Measurements from ENCODE around the gene MAPK10.

Gene MAPK10

DNA sequence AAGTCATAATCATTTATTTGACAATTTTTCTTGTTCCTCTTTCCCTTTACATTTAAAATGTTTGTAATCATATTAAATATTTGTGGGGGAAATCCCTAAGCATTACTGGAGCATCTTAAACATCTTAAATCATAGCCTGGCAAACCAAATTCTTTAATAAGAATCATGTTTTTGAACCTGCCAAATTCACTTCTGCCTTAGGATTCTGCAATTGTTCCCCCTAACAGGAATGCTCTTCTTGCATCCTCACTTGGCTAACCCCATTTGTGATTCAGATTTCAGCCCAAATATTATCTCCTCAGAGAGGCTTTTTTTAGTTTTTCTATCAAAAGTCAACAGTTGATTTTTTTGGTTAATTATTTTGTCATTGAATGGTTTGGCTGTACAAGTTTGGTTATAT, 241.1 kb downstream of the MAPK10 start:
- H2AFZ ChIP-seq = no peak overlapping the region
- H3K4me2 ChIP-seq (ENCODE audit: low read length) = no peak overlapping the region
- H3K9me3 ChIP-seq (ENCODE audit: control insufficient read depth, low read length) = no peaks in the 10 kb centered on the region
- H3K4me1 ChIP-seq = no peaks in the 10 kb centered on the region
- H3K4me3 ChIP-seq (ENCODE audit: low read depth, low read length) = no peak overlapping the region
- H3K27me3 ChIP-seq (ENCODE audit: control insufficient read depth, insufficient read depth, low read length) = no peaks in the 10 kb centered on the region
- H3K79me2 ChIP-seq = no peaks in the 10 kb centered on the region
- TF ChIP-seq CTCF (IDR thresholded peaks at IDR 0.05) = no peak
- no peaks in the 10 kb centered on the region for H3K36me3 ChIP-seq (ENCODE audit: control insufficient read depth, insufficient read depth, low read length)
- H3K9ac ChIP-seq = no peak overlapping the region
- no peak overlapping the region for H3K27ac ChIP-seq

DNA sequence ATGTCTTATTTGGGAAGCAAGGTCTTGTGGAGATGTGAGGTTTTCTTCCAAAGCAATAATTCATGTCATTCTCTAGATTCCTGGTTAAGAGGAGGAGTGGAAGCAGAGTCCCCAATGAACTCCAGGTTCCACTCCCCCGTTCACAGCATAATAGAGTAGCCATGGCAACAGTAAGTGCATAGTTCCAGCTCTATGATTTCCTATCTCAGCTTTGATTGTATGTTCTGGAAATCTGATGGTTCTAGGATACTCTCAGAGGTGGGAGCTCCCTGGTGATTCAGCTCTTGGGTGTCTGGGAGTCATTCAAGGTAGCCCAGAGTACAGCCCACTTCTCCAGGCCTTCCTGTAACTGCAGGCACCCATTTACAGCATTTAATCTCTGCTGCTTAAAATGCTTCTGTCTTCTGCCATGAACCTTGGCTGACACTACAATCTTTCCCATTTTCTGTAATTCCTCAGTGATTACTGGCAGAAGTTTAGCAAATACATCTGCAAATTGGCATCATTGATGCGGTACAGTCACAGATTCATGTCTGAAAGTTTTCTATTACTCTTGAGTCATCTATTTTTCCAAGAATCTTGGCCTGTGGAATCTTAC, 242.0 kb downstream of the MAPK10 start:
- Histone ChIP-seq H3K9me3 (ENCODE audit: control insufficient read depth, low read length) (no peaks in the 10 kb centered on the region), H3K4me2 (ENCODE audit: low read length) (no peak overlapping the region), H3K36me3 (ENCODE audit: control insufficient read depth, insufficient read depth, low read length) (no peaks in the 10 kb centered on the region), H3K27me3 (ENCODE audit: control insufficient read depth, insufficient read depth, low read length) (no peaks in the 10 kb centered on the region), H3K79me2 (no peaks in the 10 kb centered on the region), H3K9ac (no peak overlapping the region), H3K4me1 (no peaks in the 10 kb centered on the region), H3K27ac (no peak overlapping the region), H2AFZ (no peak overlapping the region), H3K4me3 (ENCODE audit: low read depth, low read length) (no peak overlapping the region)
- TF ChIP-seq CTCF (IDR thresholded peaks at IDR 0.05) = no peak

DNA sequence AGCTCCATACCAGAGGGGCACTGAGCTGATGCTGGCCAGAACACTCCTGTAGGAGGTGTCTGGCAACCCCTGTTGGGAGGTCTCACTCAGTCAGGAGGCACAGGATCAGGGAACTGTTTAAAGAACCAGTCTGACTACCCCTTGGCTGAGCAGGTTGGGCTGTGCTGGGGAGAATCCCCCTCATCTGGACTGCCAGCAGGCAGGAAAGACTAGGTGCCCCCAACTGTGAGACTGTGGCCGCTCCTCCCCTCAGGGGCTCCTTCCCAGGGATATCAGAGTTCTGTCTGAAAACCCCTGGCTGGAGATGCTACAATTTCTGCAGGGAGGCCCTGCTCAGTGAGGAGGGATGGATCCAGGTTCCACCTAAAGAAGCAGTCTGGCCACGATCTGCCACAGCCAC, 245.3 kb downstream of the MAPK10 start:
- Histone ChIP-seq H3K4me1 (no peaks in the 10 kb centered on the region), H3K27me3 (ENCODE audit: control insufficient read depth, insufficient read depth, low read length) (no peaks in the 10 kb centered on the region), H3K4me3 (ENCODE audit: low read depth, low read length) (no peak overlapping the region), H3K36me3 (ENCODE audit: control insufficient read depth, insufficient read depth, low read length) (no peaks in the 10 kb centered on the region), H3K9ac (no peak overlapping the region), H2AFZ (no peak overlapping the region), H3K27ac (no peak overlapping the region), H3K79me2 (no peaks in the 10 kb centered on the region), H3K9me3 (ENCODE audit: control insufficient read depth, low read length) (no peaks in the 10 kb centered on the region), H3K4me2 (ENCODE audit: low read length) (no peak overlapping the region)
- TF ChIP-seq CTCF (IDR thresholded peaks at IDR 0.05) = no peak

DNA sequence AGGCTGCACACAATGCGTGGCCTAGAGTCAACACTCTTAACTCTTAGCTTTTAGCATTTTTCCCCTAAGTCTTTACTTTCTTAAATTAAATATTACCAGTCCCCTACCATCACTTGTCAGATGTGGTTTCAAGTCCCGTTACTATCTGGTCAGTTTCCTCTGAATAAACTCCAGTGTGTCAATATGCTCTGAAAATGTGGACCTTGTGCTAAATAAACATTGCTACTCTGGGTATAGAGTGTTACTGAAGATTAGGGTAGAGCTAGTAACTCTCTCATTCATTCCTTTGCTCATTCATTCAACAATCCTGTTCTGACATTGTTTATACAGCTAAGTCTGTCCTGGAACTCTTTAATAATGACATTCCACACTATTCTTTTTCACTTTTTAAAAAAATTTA, 251.0 kb downstream of the MAPK10 start:
- Histone ChIP-seq H3K4me3 (ENCODE audit: low read depth, low read length) (no peak overlapping the region), H3K9ac (no peak overlapping the region), H3K9me3 (ENCODE audit: control insufficient read depth, low read length) (no peaks in the 10 kb centered on the region), H3K36me3 (ENCODE audit: control insufficient read depth, insufficient read depth, low read length) (no peaks in the 10 kb centered on the region), H3K27me3 (ENCODE audit: control insufficient read depth, insufficient read depth, low read length) (no peaks in the 10 kb centered on the region), H3K27ac (no peak overlapping the region), H3K79me2 (no peaks in the 10 kb centered on the region), H3K4me1 (no peaks in the 10 kb centered on the region), H2AFZ (no peak overlapping the region), H3K4me2 (ENCODE audit: low read length) (no peak overlapping the region)
- no peak for TF ChIP-seq CTCF (IDR thresholded peaks at IDR 0.05)

DNA sequence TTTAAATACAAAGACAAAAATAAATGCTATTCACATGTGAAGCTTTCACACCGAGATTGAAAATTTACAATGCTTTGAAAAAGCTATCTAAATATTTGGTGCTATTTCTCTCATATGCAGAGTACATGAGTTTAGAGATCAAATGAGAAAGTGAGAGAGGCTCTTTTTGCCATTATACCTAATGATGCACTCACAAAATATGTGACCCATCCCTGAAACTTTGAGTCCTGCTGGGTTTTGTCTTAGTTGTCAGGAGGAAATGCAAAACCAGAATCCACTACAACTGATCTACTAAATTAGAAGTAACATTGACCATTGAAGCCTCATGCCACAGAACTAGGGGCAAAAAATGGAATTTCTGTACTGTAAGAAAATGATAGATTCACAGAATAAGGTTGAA, 251.7 kb downstream of the MAPK10 start:
- H2AFZ ChIP-seq = no peak overlapping the region
- no peaks in the 10 kb centered on the region for H3K36me3 ChIP-seq (ENCODE audit: control insufficient read depth, insufficient read depth, low read length)
- H3K4me2 ChIP-seq (ENCODE audit: low read length) = no peak overlapping the region
- no peak overlapping the region for H3K4me3 ChIP-seq (ENCODE audit: low read depth, low read length)
- TF ChIP-seq CTCF (IDR thresholded peaks at IDR 0.05) = no peak
- H3K9me3 ChIP-seq (ENCODE audit: control insufficient read depth, low read length) = no peaks in the 10 kb centered on the region
- H3K27me3 ChIP-seq (ENCODE audit: control insufficient read depth, insufficient read depth, low read length) = no peaks in the 10 kb centered on the region
- no peak overlapping the region for H3K9ac ChIP-seq
- no peak overlapping the region for H3K27ac ChIP-seq
- H3K4me1 ChIP-seq = no peaks in the 10 kb centered on the region
- no peaks in the 10 kb centered on the region for H3K79me2 ChIP-seq
